Stimulated activated CD4-positive, alpha-beta T cell treated with anti-CD3 and anti-CD28 coated beads, Interleukin-1b, Interleukin-23, amount 100 ng/mL, for 24 hours (primary cell): ENCODE data around the gene STK39.

Experiments
- DNase-seq, 4 experiments: peaks; one replicate each; pipeline ENCODE4 v3.0.0-alpha.2; 2020; ENCODE audit warnings: low read depth in 4 of 4, low spot score in 1 of 4

Gene STK39

DNA sequence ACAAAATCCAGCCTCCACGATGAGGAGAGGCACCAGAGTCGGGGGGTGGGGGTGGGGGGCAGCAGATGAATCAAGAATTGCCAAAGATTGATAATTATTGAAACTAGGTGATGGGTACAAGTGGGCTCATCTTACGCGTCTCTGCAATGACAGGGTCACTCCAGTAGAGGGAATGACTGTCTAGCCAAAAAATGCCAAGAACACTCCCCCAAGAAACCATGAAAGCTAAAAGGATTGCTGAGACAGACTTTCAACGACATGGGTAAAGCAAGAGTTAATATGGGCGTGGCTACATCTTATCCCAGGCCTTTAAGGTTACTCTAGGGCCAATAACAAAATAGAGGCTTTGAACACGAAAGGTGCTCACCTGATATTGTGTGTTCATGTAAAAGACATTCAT is 86.5 kb downstream of the STK39 start:
- DNase-seq, result no peak

- DNase-seq, result no peak
These were observed 87.4 kb downstream of the STK39 start for GRCh38 chr2:168159754-168160585.

GRCh38 chr2:168158586-168158985 is 88.8 kb downstream of the STK39 start:
- DNase-seq, result no peak

DNA sequence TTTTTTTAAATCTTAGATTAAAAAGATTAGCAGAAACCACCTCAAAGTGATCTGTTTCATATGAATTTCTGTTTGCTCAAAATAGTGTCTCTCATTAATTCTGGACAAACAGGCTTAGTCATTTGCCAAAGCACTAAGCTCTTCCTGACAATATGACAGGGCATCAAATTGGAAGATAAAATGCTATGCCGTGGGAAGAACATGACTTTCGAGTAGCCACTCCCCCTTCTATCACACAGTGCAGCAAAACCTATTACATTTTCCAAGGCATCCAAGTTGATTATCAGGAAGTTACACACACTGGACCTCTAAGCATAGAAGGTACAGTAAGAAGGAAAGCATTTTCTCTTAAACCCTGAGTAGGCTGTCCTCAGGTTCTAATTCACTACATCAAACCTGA is 89.5 kb downstream of the STK39 start:
- no peak for DNase-seq

GRCh38 chr2:168157070-168157469 is 90.3 kb downstream of the STK39 start:
- DNase-seq, result no peak

DNA sequence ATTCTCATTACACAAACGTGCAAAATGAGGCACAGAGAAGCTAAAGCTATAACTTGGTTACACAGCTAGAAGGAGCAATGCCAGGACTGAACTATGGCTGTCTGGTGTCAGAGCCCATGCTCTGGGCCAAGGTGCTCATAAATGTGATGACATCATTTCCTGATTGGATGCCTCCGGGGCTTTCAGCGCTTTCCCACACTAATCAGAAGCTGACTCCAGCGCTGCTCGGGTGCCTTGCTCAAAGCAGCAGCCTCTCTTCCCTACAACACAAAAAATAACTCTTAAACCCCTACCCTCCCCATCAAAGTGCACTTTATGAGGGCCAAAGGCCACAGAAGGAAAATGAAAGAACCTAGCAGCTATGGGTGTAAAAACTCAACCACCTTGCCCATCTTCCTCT is 90.7 kb downstream of the STK39 start:
- DNase-seq, result no peak

DNA sequence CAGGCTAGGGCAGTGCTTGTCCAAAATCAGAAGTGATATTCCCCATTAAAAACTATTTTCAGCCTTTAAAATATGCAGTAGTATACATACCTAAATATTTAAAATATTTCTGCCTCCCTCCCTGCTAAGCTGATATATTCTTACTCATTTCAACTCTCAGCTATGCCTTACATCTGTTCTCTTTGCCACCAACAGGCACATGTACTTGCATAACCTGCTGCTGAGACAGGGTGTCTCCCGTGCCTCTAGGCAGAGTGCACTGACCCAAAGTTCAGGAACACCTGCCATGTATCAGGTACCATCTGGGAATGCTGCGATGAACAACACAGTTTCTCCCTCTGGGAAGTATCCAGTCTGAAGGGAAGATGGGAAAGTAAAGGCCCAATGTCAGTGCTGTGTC is 91.7 kb downstream of the STK39 start:
- DNase-seq, result no peak

GRCh38 chr2:168155046-168155445 is 92.3 kb downstream of the STK39 start:
- no peak for DNase-seq

DNA sequence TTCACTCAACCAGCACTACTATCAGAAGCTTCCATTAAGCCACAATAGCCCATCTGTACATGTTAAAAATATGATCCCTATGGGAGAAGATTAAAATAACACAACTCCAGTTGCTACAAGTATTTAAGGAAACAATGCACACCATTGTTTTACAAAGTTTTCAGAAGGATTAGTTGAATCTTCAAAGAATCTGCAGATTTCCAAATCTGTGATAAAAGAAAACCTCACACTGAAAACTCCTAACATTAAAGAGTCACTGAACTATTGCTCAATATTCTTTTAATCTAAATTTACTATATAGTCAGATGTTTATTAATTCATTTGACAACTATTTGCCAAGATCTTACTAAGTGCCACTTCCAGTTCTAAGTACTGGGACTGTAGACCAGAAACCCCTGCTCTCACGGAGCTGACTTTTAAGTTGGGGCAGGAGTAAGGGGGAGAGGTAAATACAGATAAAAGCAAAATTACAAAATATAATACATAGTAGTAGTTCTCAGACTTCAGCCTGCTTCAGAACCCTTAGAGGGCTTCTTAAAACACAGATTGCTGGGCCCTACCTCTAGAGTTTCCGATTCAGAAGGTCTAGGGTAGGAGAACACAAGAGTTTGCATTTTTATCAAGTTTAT is 94.4 kb downstream of the STK39 start:
- no peak for DNase-seq

- DNase-seq, result no peak
These were observed 97.4 kb downstream of the STK39 start for GRCh38 chr2:168149986-168150385.

- DNase-seq, result no peak
These were observed 98.0 kb downstream of the STK39 start for GRCh38 chr2:168149150-168149974.

- DNase-seq, result no peak
These were observed 99.3 kb downstream of the STK39 start for GRCh38 chr2:168147830-168148794.

DNA sequence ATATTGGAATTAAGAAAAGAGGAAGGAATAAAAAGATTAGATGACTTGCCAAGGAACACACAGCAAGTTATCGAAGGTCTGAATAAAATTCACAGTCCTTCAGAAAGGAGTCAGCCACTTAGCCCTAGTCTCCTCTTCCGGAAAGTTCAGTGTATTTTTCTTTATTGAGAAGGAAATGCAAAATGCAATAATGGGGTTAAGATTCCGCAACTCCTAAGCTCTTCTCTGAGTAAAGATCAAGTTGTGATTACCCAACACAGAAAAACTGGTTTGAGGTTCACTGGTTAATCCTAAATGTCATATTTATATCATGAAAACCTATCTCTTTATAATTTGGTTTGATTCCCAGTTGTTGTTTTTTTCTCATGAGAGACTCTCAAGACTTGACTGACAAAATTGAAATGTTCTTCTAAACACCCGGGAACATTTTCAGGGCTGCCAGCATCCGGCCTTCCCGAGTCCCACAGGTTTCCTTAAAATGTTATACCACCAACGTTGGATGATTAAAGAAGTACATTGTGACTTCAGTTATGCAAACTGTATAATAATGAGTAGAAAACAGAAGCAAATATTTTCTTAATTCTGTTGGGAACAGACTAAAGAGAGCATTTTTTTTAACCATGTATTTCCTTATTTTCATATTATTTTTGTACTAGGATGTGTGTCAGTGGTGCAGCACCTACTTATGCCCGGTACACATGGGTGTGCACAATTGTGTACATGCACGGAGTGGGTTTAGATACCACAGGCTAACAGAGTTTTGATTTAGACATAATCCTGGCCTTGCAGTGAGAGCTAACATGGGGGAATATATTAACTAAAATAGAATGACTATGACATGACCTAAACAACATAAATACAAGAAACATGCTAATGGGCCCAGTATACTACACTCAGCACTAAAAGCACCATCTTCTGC is 100.2 kb downstream of the STK39 start:
- no peak for DNase-seq

- DNase-seq, result no peak
These were observed 101.7 kb downstream of the STK39 start for GRCh38 chr2:168145426-168146310.

DNA sequence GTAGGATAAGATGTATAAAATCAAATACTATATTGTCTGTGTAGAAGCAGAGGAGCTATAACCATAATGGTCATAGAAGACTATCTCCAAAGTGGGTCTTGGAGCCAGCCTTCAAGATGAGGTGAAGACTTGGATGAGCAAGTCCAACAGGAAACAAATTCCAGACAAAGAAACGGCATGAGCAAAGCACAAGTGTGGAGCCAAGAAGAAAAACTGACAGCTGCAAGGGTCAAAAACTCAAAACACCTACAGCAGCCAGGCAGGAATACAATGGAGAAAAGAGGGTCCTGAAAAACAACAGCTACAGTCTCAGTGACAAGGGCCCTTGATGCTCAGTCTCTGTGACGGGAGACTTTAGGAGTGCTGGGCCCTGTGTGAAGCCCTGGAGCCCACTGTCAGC is 102.4 kb downstream of the STK39 start:
- no peak for DNase-seq

- no peak for DNase-seq
These were observed 103.6 kb downstream of the STK39 start for GRCh38 chr2:168143813-168144212.

DNA sequence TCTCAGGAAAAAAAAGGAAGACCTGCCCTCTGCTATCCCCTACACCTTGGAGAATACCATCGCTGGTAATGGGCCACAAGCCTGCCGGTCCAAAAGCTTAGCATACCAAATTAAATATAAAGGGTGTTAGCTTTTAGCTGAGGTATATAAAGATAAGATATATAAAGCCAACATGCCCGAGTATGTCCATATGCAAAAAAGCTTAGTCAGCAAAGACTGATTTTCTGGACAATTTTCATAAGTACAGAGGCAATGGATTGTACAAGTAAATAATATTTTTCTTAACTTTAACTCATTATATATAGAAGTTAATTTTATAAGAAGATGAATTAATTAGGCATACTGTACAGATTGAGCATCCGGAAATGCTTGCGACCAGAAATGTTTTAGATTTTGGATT is 106.5 kb downstream of the STK39 start:
- no peak for DNase-seq

- DNase-seq, result no peak
These were observed 107.5 kb downstream of the STK39 start for GRCh38 chr2:168139852-168140251.

DNA sequence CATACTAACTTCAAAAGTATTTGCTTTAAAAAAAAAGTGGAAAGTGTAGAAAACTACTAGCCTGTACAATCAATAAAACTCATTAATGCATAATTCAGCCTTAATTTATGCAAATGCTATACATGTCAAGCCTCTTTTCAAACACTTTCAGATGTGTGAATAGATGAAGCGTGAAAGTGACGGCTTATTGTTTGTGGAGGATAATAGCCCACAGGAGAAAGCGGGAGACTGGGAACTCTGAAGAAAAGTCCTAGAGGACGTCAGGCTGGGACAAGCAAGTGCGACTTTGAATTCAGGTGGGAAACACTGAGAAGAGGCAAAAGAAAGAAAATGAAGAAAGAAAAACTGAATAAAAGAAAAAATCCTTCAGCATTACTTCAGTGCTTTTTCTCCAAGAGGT is 108.5 kb downstream of the STK39 start:
- no peak for DNase-seq
